ENCODE results near the gene CLIP4. TPM values are rescaled to one million over a fixed set of nuclear protein-coding genes. Genes with fewer than 3 reads are reported as not detected.
"Not testable (repeated sequence)": the region's sequence is repeated elsewhere in the genome, so short reads cannot be mapped to it uniquely, and the experiment has no call there.

CLIP4 gene
- total RNA-seq, 1 experiment from 2014 or later = 18.2 TPM

DNA sequence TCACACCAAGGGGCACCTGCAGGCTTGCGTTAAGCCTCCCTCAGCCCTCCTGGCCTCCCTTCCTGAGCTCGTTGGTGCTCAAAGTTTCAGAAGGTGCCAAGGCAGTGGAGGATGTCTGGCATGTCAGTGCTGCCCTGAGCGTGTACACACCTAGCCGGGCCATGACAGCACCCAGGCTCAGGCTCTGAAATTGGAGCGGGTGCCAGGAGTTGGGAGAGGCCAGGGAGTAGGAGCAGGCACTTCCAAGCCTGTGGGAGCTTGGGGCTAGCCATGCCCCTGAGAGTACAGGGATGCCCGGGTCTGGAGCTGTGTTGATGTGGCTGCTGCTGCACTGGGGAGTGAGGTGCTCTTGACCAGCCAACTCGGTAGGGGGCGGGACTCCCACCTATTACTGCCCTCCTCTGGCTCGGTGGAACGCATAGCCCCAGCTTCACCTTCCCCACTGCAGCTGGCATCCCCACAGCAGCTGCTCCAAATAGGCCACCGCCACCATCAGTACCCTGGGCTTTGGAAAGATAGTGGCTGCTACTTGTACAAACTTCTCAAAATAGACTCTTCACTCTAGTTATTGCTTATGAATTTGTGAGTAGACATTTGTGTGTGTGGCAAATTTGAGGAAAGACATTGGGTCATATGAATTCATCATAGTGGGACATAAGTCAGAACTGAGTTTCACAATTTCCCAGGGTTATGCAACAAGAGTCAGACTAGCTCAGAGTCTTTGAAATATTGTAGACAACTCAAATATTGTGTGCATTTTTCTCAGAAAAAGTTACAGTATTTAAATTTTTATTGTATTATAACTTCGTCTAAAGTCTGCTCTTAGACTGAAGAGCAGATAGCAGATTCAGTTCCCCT, 34.1 kb upstream of the CLIP4 start:
- DNase-seq (ENCODE audit: low spot score) = no peak
- Histone ChIP-seq H3K27me3 (replicated peaks; ENCODE audit: insufficient read depth, low read depth, low read length, poor library complexity) (no peaks in the 10 kb centered on the region), H3K9me3 (ENCODE audit: low read depth, low read length, poor library complexity, severe bottlenecking) (no peaks in the 10 kb centered on the region), H3K27ac (ENCODE audit: low read depth, low read length, poor library complexity, severe bottlenecking) (no peak overlapping the region), H3K4me1 (ENCODE audit: insufficient read depth, low read length, poor library complexity, severe bottlenecking) (no peaks in the 10 kb centered on the region), H3K36me3 (ENCODE audit: insufficient read depth, low read length, poor library complexity, severe bottlenecking) (no peaks in the 10 kb centered on the region), H3K4me3 (ENCODE audit: low read depth, low read length, poor library complexity, severe bottlenecking) (no peak overlapping the region)
- TF ChIP-seq EZH2 (IDR thresholded peaks at IDR 0.05; ENCODE audit: borderline replicate concordance, low read depth, low read length, poor library complexity, severe bottlenecking) (no peak), CTCF (conservative IDR thresholded peaks at IDR 0.05; ENCODE audit: low read depth, low read length) (no peak)
- intact Hi-C loops (cut with micrococcal nuclease; ENCODE audit: unreplicated experiment) = no loop called here
- CTCF ChIA-PET = no interaction called here
- BruUV-seq (replicated peaks) = no TSS peak
- POLR2A ChIA-PET (ENCODE audit: low non-redundant PET) = no interaction called here

DNA sequence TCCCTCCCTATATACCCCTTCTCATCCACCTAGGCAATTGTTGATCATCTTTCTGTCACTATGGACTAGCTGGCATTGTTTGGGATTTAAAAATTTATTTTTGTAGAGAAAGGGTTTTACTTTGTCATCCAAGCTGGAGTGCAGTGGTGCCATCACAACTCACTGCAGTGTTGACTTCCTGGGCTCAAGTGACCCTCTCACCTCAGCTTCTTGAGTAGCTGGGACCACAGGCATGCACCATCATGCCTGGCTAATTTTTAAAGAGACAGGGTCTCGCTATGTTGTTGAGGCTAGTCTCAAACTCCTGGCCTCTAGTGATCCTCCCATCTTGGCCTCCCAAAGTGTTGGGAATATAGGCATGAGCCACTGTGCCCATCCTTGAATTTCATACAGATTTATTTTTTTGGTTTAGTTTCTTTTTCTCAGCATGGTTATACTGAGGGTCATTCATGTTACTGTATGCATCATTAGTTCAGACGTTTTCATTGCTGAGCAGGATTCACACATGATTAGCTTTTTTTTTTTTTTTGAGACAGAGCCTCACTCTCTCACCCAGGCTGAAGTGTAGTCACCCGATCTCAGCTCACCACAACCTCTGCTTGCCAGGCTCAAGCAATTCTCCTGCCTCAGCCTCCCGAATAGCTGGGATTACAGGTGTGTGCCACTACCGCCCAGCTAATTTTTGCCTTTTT, 32.3 kb upstream of the CLIP4 start:
- Histone ChIP-seq H3K36me3 (ENCODE audit: insufficient read depth, low read length, poor library complexity, severe bottlenecking) (no peaks in the 10 kb centered on the region), H3K27me3 (replicated peaks; ENCODE audit: insufficient read depth, low read depth, low read length, poor library complexity) (no peaks in the 10 kb centered on the region), H3K27ac (ENCODE audit: low read depth, low read length, poor library complexity, severe bottlenecking) (no peak overlapping the region), H3K4me3 (ENCODE audit: low read depth, low read length, poor library complexity, severe bottlenecking) (no peak overlapping the region), H3K4me1 (ENCODE audit: insufficient read depth, low read length, poor library complexity, severe bottlenecking) (no peaks in the 10 kb centered on the region), H3K9me3 (ENCODE audit: low read depth, low read length, poor library complexity, severe bottlenecking) (no peaks in the 10 kb centered on the region)
- no TSS peak for BruUV-seq (replicated peaks)
- CTCF ChIA-PET = interaction anchor here (0.7 kb wide), 1 partner anchor 192 kb away, joined by 7 read pairs; no protein-coding TSS in a partner anchor
- TF ChIP-seq EZH2 (IDR thresholded peaks at IDR 0.05; ENCODE audit: borderline replicate concordance, low read depth, low read length, poor library complexity, severe bottlenecking) (no peak), CTCF (conservative IDR thresholded peaks at IDR 0.05; ENCODE audit: low read depth, low read length) (no peak)
- POLR2A ChIA-PET (ENCODE audit: low non-redundant PET) = no interaction called here
- intact Hi-C loops (cut with micrococcal nuclease; ENCODE audit: unreplicated experiment) = no loop called here
- DNase-seq (ENCODE audit: low spot score) = no peak

- CTCF ChIA-PET = no interaction called here
- Histone ChIP-seq H3K9me3 (ENCODE audit: low read depth, low read length, poor library complexity, severe bottlenecking) (no peaks in the 10 kb centered on the region), H3K27ac (ENCODE audit: low read depth, low read length, poor library complexity, severe bottlenecking) (no peak overlapping the region), H3K36me3 (ENCODE audit: insufficient read depth, low read length, poor library complexity, severe bottlenecking) (no peaks in the 10 kb centered on the region), H3K4me3 (ENCODE audit: low read depth, low read length, poor library complexity, severe bottlenecking) (no peak overlapping the region), H3K27me3 (replicated peaks; ENCODE audit: insufficient read depth, low read depth, low read length, poor library complexity) (no peaks in the 10 kb centered on the region), H3K4me1 (ENCODE audit: insufficient read depth, low read length, poor library complexity, severe bottlenecking) (no peaks in the 10 kb centered on the region)
- intact Hi-C loops (cut with micrococcal nuclease; ENCODE audit: unreplicated experiment) = no loop called here
- no peak for DNase-seq (ENCODE audit: low spot score)
- POLR2A ChIA-PET (ENCODE audit: low non-redundant PET) = no interaction called here
- BruUV-seq (replicated peaks) = no TSS peak
- TF ChIP-seq CTCF (conservative IDR thresholded peaks at IDR 0.05; ENCODE audit: low read depth, low read length) (no peak), EZH2 (IDR thresholded peaks at IDR 0.05; ENCODE audit: borderline replicate concordance, low read depth, low read length, poor library complexity, severe bottlenecking) (no peak)
Measured at GRCh38 chr2:29084554-29084953, 30.7 kb upstream of the CLIP4 start.

DNA sequence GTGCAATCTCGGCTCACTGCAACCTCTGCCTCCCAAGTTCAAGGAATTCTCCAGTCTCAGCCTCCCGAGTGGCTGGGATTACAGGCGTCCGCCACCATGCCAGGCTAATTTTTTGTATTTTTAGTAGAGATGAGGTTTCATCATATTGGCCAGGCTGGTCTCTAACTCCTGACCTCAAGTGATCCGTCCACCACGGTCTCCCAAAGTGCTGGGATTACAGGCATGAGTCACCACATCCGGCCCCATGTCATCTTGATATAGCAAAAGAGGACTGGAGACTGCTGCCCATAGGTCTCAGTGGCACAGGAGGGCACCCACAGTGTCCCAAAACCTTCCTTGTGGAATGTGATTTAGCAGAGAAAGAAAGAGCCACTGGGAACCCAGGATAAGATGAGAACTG, 24.9 kb upstream of the CLIP4 start:
- POLR2A ChIA-PET (ENCODE audit: low non-redundant PET) = not testable (repeated sequence)

More for the DNA sequence above, 24.9 kb upstream of the CLIP4 start:
- CTCF ChIA-PET; intact Hi-C loops (cut with micrococcal nuclease; ENCODE audit: unreplicated experiment); H3K27me3 ChIP-seq (replicated peaks; ENCODE audit: insufficient read depth, low read depth, low read length, poor library complexity); H3K4me3 ChIP-seq (ENCODE audit: low read depth, low read length, poor library complexity, severe bottlenecking); DNase-seq (ENCODE audit: low spot score); H3K36me3 ChIP-seq (ENCODE audit: insufficient read depth, low read length, poor library complexity, severe bottlenecking); H3K9me3 ChIP-seq (ENCODE audit: low read depth, low read length, poor library complexity, severe bottlenecking); BruUV-seq (replicated peaks); H3K4me1 ChIP-seq (ENCODE audit: insufficient read depth, low read length, poor library complexity, severe bottlenecking); H3K27ac ChIP-seq (ENCODE audit: low read depth, low read length, poor library complexity, severe bottlenecking): not testable (repeated sequence)
